GM18868 (cell line): ENCODE data around the gene PTPRG.
"Not testable (repeated sequence)": the region's sequence is repeated elsewhere in the genome, so short reads cannot be mapped to it uniquely, and the experiment has no call there.

ENCODE experiments used
- ATAC-seq: cut with Tn5 transposase; IDR thresholded peaks from one replicate; pipeline ENCODE4 v1.9.1; 2021; ENCODE audit warnings: mild to moderate bottlenecking, moderate library complexity; ENCODE audit not compliant: unreplicated experiment

The PTPRG gene

DNA sequence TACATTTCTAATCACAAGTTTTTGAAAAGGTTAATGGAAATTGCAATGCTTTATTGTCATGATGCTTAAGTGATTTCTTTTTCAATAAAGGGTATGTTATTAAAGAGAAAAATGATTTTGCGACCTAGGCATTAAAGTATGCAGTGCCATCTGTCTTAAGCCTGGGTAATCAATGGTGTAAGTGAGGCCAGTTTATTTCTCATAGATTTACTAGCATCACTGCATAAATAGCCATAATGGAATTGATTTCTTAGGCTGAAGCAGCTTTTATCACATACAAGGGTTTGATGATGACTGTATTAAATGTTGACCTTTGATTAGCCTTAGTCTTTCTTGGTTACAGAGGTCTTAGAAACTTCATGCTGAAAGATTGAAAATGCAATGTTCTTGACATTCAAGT is 464.5 kb downstream of the PTPRG start:
- no peak for ATAC-seq

DNA sequence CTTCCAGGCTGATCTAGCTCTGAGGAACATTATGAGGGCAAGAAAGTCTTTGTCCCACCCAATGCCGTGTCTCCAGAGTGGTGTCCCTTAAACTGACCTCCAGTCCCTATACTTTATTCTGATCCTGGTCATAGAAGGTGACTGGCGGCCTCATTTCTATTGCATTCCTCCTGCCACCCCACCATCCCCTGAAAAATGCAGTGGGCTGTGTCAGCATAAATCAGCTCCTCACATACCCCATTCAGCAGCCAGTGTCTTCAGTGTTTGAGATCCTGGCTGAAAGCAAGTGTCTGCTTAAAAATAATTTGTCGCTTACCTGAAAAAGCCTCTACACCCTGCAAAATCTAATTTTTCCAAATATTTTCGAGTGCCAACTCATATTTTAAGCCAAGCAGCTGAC is 465.9 kb downstream of the PTPRG start:
- ATAC-seq: no peak

DNA sequence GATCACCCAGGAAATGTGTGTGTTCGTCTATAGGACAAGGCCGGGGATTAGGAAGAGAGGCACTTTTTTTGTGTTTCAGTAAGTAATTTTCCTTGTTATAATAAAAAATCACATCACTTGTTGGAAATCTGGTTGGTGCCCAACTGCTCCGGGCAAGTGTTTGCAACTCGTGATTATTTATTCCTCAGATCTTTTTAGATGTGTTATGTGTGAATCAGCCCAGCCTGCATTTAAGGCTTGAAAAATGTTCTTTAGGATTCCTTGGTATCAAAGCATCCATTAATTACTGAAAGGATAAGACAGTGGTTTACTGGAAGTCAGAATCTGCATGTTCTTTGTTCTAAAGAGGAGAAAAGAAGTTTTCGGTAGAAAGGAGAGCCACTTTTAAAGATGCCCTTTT is 466.4 kb downstream of the PTPRG start:
- ATAC-seq: no peak

DNA sequence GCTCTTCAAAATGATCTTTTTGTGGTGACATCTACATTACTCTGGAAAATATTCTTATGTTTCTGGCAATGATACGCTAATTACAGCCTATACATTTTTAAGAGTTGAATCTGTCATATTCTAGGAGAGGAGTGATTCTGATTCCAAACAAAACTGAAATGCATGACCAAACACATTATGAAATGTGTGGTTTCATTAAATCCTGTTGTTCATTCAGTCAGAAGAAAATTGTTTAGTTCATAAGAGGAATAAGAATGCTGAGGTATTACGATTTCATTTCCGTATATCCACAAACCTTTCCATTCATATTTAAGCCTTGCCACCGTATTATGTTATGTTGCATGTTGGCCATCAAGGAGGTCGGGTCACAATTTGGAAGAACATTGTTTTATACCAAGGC is 466.9 kb downstream of the PTPRG start:
- ATAC-seq: no peak

DNA sequence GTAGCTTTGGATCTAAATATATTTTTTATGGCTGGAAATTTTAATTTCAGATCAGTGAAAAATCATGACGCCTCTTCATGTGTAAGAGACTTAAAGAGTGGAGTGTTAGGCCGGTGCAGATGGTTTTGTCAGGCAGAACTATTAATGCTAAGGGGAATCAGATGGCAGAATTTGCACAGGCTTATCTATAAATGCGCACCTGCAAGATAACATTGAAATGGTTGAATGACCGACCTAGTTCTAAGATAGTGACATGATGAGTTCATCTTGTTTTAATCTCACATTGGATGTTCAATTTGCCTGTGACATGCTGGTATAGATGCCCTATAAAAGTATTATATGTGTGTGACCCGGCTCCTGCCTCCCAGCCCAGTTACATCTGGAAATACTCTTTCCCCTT is 471.4 kb downstream of the PTPRG start:
- no peak for ATAC-seq

DNA sequence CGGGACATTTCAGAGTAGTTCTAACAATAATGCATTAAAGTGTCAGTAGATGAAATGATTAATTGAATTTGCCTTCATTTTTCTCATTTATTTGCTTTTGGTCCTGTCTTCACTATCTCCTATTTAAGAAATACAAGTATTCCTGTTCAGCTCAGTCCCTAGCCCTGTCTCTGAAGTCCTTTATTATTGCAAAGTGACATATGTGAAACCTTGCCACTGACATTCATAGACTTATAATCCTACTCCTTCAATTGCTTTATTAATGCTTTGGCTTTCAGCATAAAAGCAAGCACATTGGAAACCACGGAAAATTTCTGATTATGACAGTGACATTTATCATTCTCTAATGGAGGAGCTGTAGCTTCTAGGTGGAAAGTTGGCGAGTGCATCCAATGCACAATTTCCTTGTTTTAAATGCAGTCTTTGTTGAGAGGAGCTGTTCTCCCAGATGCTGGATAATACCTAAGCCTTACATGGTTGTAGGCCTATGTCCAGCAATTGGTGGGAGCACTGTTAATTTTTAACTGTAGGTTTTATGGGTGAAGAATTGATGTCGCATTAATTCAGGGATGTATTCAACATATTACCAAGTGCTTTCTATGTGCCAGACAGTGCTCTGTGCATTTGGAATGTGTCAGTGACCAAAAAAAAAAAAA is 474.2 kb downstream of the PTPRG start:
- no peak for ATAC-seq

DNA sequence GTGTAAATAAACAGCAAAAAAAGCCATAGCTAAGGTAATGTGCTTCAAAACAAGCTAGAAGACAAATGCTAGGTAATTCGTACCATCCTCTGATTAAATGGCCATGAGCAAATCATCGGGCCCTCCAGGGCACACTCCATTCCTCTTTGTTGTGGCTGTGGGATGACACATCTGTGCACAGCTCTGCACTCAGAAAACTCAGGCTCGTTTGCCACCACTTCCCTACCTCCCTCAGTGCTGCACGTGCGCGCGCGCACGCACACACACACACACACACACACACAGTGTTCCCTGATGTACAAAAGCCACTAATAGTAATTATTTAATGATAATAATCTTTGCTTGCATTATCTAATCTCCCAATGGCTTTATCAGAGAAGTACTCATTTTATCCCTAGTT is 475.4 kb downstream of the PTPRG start:
- ATAC-seq: no peak

DNA sequence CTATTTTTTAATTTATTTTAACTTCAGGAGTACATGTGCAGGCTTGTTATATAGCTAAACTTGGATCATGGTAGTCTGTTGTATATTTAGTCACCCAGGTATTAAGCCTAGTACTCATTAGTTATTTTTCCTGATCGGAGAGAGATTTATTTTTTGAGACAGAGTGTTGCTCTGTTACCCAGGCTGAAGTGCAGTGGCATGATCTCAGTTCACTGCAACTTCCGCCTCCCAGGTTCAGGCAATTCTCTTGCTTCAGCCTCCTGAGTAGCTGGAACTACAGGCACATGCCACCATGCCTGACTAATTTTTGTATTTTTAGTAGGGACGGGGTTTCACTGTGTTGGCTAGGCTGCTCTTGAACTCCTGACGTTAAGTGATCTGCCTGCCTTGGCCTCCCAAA is 477.4 kb downstream of the PTPRG start:
- not testable (repeated sequence) for ATAC-seq

DNA sequence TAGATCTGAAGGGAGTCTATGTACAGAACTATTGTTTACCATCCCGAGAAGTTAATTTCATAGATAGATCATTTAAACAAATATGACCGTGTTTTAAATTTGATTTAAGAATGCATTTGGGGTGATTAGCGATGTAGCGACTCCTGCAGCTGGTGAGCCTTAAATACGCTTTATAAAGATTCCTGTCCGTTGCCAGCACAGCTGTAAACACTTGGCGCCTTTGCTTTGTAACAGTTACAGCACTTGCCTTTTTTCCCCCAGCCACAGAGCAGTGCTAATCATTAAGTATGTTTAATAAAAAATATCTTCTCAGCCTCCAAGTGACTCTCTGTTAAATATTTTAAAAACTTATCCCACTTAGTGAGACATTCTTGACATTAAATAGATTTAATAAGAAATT is 478.2 kb downstream of the PTPRG start:
- no peak for ATAC-seq

DNA sequence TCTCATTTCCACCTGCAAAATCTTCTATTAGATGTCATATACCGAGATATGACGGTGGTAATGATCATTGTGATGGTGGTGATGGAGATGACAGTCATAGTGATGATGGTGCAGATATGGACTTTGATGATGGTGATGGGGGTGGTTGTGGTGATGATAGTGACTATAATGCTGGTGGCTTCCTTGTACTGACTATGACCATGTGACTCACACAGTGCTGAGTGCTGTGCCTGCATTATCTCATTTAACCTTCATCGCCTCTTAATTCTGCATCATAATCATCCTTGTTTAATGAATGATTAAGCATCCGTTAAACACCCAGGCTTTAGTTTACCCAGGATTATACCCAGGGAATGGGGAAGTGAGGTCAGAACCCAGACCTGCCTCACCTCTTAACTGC is 480.3 kb downstream of the PTPRG start:
- no peak for ATAC-seq

DNA sequence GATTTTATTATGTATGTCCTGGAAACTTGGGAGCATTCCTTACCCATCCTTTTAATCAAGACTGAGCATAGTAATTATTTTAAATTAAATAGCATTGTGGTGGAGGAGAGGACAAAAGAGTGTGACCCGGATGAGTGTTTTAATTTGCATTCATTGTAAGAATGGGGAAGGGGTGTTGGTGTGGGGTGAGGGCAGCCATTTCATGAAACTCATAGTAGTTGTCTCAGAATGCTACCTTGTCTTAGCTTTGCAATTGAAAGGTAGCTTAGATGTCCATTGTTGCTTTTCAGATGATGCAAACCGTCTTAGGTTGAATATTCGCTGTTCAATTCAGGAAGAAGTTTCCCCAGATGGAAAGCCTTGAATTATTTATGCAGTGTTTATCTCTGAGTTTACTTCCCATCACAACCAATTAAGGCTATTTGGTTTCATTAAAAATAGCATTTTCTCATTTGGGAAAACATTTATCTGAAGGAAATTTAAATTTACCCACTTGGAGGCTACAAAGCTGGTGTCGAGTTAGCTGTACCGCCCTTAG is 483.6 kb downstream of the PTPRG start:
- ATAC-seq: no peak

DNA sequence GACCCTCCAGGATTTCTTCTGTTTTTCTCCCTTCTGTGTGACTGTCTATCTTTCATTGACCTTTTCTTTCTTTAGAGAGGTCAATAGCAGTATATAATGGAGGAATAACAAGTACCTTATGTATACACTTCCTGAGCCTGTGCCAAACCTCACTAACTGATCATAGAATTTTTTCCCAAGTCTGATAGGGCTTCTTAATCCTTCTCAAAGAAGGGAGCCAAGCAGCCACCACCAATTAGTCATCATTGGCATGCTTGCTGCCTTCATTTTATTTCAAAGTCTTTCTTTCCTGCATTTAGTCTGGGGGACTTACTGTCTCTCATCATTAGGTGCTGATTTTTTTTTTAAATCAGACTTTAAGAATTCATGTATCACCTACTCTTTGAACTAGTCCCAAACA is 485.0 kb downstream of the PTPRG start:
- ATAC-seq: no peak

DNA sequence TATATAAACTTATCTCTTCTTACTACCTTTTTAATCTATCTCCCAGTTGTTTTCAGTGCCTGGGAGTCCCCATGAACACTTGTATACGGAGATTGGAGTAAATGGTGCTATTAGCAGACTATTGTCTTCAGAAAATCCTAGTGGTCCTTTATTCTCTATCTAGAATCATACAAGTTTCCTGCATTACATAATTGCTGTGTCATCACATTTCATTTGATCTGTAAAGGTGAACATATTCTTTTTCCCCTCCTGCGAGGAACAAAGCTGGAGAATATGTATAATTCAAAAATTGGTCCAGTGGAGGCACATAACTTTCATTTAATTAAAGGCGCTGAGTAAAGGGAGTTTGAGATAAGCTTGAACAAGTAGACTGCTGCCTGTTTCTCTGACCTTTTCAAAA is 487.2 kb downstream of the PTPRG start:
- no peak for ATAC-seq

DNA sequence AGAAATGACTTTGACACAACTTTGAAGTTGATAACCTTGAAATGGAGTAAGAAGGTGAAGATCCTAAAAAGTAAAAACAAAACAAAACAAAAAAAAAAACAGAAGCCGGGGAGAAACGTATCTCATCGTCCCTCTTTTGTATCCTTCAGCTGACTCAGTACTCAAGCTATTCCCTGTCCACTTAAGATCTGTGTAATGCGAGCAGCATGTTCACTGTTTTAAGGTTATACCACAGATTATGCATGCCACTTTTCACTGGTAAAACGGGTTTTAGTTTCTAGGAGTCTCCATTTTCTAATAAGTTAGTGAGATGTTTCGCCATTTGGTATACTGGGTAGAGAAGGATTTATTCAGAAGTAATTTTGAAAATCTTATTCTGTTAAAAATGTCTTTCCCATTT is 487.7 kb downstream of the PTPRG start:
- no peak for ATAC-seq

DNA sequence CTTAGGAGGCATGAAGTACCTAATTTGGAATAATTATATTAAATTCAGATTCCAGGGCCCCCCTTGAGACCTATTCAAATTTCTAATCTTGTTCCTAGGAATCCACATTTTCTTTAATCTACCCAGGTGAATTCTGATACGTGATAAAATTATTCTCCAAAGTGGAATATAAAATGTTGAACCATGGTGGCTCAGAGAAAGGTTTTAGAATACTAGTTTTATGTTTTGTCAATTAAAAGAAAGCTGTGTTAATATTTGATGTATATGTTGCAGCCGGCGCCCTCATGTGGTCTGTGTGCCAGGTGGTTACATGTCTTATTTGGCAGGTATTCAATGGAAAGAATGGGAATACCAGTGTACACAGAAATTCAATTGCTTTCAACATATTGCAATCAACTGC is 490.1 kb downstream of the PTPRG start:
- ATAC-seq: no peak

DNA sequence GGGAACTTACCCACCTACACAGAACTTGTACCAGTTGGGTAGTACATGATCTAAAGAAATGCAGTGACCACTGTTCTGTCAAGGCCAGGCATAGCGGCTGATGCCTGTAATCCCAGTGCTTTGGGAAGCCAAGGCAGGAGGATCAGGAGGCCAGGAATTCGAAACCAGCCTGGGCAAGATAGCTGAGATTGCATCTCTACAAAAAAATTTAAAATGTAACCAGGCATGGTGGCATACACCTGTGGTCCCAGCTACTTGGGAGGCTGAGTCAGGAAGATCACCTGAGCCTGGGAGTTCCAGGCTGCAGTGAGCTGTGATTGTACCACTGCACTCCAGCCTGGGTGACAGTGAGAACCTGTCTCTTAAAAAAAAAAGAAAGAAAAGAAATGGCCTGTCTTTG is 491.0 kb downstream of the PTPRG start:
- no peak for ATAC-seq

DNA sequence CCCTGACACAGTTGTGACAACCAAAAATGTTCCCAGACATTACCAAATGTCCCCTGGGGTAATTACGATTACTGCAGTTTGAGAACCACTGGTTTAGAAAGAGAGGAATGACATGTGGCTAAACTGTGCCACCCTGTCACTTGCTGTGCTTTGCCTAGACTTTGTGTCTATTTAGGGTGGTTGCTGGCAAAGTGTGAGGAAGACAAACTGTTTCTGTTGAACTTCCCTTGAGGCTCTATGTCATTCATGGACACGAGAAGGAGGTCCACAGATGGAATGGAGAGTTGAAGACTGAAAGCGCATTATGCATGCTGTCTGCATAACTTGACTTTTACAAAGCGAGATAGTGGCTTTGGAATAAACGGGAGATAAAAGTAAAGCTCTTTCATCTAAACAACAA is 495.3 kb downstream of the PTPRG start:
- no peak for ATAC-seq

DNA sequence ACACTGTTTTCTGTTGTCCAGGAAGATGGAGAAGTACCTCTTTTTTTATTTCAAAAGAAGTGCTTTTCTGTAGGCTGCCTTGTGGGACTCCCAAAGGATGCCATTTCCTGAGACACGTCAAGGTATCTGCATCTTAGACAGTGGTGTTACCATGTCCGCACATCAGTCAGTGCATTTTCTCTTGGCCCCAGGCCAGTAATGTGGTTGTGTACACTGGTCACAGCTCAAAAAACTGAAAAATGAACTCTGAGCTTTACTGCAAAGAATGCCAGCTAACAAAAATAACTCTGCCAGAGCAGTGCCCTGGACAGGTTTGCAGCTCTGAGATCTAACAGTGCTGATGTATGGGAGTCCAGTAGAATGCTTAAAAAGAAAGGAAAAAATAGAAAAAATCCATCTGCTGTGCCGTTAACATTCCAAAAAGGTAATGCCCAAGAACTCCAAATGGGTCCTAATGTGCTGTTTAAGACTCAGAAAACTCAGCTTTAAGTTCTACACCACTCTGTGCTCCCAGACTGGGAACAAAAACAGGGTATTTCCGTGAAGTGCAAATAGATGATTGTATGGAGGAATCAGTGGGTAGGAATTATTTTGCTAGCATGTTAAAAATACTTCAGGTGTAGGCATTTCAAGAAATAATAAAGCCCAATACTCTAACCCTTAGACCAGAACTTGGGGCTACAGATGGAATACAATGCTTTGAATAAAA is 496.1 kb downstream of the PTPRG start:
- ATAC-seq: no peak

DNA sequence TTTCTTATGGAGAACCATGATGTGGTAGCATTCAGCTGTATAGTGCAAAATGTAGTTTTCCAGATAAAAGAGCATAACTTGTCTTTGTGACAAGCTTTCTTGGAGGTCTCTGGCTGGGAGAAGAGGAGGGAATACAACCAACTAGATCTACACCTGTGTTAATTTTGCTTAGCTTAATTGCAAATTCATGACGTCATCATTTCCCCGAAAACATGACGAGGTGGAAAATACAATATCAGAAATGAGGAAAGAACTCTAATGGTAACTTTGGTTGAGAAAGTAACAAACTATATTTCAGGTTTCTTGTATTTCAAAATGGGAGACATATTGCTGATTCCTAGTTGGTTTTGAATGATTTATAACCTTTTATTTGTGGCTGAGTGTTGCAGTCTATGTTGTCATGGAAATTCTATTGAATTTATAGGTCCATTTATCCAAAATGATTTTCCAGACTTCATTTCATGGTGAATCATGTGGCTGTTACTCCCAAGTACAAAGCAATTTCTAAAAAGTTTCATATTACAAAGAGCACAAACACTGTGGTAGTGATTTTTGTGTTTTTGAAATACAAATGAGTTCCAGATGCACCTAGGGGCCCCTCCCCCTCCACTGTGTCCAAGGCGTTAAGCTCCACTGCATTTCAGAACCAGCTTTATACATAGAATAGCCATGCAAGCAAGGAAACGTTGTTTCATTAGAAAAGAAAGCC is 504.8 kb downstream of the PTPRG start:
- ATAC-seq: no peak

DNA sequence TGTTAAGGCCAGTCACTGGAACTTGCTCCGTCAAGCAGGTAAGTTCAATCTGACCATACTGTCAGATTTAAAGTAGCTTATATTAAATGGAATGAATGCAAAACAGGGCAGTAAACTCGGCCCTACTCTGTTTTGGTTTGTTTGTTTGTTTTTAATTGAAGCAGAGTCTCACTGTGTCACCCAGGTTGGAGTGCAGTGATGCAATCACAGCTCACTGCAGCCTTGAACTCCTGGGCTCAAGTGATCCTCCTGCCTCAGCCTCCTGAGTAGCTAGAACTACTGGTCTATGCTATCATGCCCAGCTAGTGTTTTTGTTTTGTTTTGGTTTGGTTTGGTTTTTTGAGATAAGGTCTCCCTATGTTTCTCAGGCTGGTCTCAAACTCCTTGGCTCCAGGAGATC is 507.0 kb downstream of the PTPRG start:
- ATAC-seq: no peak

DNA sequence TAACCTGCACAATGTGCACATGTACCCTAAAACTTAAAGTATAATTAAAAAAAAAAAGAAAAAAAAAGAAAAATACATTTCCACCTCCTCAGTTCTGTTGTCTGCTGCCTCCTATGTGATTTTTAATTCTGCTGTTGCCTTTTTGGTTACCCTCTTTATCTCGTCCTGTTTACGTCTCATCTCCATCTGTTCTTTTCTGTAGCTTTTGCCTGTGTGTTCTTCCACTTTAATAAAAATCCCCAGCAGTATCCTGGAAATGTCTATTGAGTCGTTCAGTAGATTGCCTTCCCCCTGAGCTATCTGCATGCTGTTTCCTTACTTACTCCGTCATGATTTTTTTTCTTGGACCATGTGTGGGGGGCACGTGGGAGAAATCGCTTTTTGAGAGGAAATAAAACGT is 509.5 kb downstream of the PTPRG start:
- ATAC-seq: no peak

DNA sequence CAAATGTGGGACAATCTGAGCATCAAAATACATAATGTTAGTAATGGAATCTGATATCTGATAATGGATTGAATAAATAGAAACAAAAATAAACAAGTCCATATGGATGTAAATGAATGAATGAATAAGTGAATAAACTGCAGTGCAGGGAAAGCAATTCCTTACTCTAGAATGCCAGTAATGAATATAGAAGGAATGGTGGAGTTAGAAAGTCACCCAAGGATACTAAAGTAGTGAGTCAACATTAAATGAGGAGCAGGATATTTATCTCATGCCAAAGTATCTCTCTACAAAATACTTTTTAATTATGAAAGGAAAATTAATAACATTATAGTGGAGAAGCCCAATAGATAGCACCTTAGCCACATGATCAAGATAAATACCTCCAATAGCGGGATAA is 511.7 kb downstream of the PTPRG start:
- no peak for ATAC-seq
